Effector CD8-positive, alpha-beta T cell (primary cell): Measurements from ENCODE around the gene ZNF555.

Source experiments
- DNase-seq: peaks from one replicate; lab custom pipeline; 2025; lab: John Stamatoyannopoulos, UW

The ZNF555 gene

GRCh38 chr19:2824129-2824528, 17.1 kb upstream of the ZNF555 start:
- no peak for DNase-seq

- no peak for DNase-seq
Observed at GRCh38 chr19:2827022-2827421, 14.3 kb upstream of the ZNF555 start.

GRCh38 chr19:2827840-2828489, 13.3 kb upstream of the ZNF555 start:
- no peak for DNase-seq

- no peak for DNase-seq
Observed at GRCh38 chr19:2834294-2834871, 6.9 kb upstream of the ZNF555 start.

DNA sequence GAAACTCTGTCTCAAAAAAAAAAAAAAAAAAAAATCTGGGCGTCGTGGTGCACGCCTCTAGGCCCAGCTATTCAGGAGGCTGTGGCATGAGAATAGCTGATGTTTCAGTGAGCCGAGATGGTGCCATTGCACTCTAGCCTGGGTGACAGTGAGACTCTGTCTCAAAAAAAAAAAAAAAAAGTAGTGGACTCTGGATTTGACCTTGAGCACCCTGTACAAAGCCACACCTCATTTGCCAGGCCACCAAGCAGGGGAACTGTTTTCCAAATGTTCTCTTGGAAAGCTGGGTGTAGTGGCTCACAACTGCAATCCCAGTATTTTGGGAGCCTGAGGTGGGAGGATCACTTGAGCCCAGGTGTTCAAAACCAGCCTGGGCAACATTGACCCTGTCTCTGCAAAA, 3.8 kb upstream of the ZNF555 start:
- DNase-seq = no peak

DNA sequence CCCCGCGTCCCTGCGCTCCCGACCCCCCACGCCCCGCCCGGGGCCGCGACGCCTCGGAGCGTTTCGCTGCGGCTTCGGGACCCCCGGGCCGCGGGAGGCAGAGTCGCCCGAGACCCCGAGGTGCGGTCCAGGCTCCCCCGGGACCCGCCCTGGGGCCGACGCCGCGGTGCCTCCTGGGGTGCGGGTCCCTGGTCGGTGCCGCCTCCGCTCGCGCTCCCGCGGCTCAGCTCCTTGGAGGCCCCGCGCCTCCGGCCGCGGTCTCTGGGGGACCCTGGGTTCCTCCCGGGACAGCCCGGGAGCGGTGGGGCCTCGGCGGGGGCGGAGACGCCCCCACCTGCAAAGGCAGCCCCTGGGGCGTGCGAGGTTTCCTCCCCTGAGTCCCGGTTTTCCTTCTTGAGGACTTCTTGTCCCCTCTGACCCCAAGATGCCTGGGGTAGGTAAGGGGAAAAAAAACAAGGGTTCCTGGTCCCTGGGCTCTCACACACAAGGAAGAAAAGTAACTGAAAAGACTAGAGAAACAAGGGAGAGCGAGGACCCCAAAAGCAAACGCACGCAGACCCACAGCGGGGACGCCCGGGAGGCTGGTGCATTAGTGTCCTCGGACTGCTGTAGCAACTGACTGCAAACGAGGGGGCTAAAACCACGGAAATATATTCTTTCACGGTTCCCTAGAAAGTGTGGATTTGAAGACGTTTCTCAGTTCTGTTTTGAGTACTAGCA, 740 bp downstream of the ZNF555 start:
- DNase-seq = no peak

DNA sequence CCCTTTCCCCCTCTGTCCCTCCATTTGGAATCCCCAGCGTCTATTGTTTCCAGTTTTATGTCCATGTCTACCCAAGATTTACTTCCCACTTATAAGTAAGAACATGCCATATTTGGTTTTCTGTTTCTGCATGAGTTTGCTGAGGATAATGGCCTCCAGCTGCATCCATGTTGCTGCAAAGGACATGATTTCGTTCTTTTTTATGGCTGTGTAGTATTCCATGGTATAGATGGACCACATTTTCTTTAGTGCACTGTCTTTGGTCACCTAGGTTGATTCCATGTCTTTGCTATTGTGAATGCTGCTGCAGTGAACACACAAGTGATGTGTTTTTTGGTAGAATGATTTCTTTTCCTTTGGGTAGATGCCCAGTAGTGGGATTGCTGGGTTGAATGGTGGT, 3.8 kb downstream of the ZNF555 start:
- no peak for DNase-seq

DNA sequence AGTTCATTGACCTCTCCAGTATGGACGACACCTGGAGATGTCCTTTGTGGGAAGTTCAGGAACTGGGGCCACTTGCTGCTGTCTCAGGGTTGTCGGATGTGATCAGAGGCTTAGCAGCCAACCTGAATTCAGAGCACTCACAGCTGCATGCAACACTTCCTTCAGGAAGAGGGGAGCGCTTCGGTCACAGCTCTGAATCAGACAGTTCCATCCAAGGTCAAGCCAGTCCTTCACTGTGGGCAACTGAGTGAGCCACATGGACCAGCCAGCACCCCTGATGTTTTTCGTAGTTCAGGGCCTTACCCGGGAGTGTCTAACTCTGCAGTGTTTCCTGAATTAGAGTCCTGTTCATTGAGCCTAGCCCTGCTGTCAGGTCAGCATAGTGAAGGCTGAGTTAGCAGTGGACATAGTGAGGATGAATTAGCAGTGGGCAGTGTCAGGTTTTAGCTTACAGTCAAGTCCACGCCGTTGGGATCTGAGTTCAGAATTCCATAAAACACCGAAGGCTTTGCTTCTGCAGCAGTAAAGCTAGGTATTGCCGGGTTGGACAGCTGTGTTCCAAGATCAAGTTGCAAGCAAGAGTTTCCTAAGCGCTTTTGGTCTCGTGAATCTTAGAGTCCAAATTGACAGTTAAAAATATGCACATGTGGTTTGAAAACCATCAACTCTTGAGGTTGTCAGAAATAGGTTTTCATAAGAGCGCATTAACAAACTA, 5.1 kb downstream of the ZNF555 start:
- DNase-seq = no peak

DNA sequence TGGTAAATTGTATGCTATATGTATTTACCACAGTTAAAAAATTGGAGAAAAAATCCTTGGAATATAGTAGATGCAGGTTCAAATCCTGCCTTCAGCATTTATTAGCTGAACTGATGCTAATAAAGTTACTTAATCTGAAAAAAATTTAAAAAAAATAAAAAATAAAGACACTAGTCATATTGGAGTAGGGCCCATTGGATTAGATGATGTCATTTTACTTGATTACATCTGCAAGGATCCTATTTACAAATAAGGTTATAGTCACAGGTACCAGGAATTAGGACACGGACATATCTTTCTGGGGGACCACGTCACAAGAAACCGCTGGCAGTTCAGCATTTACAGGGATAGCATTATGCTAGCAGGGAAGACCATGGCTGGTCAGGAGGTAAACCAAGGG, 6.2 kb downstream of the ZNF555 start:
- no peak for DNase-seq

GRCh38 chr19:2848616-2849015, 7.3 kb downstream of the ZNF555 start:
- no peak for DNase-seq

DNA sequence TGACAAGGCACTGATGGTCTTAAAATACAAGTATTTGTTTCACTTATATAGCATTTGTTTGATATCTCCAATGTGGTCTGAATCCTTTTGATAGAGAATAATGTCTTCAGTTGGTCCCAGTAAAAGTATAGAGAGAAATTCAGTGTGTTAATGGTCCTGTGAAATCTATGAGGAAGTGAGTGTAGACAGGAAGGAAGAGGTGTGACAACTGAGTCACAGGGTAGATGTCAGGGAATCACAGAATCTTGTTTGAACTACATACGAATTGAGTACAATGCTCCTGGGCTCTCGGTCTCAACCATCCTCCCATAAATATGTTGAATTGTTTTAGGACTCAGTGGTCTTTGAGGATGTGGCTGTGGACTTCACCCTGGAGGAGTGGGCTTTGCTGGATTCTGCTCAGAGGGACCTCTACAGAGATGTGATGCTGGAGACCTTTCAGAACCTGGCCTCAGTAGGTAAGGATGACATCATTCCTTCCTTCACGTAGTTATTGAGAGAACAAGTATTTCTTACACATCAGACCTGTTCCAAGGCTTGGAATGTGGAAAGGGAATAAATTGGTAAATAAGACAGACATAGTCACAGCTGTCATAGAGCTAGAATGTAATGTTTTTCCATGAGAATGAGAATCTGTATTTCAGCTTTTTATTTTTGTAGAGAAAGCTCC, 9.1 kb downstream of the ZNF555 start:
- DNase-seq = no peak

DNA sequence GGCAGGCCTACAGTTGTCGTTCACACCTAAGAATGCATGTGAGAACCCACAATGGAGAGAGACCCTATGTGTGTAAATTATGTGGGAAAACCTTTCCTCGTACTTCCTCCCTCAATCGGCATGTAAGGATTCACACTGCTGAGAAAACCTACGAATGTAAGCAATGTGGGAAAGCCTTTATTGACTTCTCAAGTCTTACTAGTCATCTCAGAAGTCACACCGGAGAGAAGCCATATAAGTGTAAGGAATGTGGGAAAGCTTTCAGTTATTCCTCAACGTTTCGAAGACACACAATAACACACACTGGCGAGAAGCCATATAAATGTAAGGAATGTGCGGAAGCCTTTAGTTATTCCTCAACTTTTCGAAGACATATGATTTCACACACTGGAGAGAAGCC, 11.3 kb downstream of the ZNF555 start:
- no peak for DNase-seq

DNA sequence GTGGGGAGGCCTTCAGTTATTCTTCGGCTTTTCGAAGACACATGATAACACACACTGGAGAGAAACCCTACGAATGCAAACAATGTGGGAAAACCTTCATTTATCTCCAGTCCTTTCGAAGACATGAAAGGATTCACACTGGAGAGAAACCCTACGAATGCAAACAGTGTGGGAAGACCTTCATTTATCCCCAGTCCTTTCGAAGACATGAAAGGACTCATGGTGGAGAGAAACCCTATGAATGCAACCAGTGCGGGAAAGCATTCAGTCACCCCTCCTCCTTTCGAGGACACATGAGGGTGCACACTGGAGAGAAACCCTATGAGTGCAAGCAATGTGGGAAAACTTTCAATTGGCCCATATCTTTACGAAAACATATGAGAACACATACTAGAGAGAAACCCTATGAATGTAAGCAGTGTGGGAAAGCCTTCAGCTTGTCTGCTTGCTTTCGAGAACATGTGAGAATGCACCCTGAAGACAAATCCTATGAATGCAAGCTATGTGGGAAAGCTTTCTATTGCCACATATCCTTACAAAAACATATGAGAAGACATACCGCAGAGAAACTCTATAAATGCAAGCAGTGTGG, 11.8 kb downstream of the ZNF555 start:
- DNase-seq = no peak

GRCh38 chr19:2854849-2855248, 13.6 kb downstream of the ZNF555 start:
- DNase-seq = no peak

DNA sequence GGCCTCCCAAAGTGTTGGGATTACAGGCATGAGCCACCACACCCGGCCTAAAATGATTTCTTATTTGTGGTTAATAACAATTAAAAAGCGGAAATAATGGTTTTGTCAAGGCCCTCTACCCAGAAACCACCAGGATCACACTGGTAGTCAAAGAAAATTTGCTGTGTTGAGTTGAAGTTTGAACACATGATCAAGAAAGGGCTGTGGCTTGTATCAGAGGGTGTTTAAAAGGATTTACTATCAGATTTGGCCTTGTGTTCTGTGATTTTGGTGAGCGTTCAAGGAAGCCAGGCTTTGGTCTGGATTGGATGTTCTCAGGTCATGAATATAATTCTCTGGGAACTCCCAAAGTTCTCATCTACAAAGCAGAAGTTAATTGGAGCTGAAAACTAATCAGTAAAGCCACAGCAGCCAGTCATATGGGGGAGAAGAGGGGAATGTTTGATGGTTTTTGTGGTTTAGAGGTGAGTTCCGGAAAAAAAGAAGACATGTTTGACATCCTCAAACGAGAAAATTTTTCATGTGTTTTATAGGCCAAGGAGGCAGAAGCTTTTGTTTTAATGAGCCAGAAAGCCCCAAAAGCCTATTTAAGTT, 15.3 kb downstream of the ZNF555 start:
- DNase-seq = no peak

- no peak for DNase-seq
Observed at GRCh38 chr19:2858864-2859263, 17.6 kb downstream of the ZNF555 start.

DNA sequence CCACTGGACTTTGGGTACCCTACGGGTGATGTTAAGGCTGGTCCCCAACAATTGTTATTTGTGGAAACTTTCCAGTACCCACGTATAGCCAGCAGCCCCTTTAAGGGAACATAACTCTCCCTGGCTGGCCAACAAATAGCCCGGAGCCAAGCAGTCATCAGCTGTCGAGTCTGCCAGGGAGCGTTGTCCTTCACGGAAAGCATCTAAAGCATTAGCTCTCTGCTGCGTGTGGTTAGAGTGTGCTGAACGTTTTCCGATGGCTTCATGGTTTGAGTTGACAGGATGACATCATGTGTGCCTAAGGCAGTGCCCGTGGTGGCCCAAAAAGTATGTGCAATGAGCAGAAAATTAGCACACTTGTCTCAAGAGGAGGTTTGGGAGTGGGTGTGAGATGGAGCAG, 22.5 kb downstream of the ZNF555 start:
- DNase-seq = no peak

GRCh38 chr19:2865334-2866100, 24.2 kb downstream of the ZNF555 start:
- no peak for DNase-seq

GRCh38 chr19:2866495-2867024, 25.3 kb downstream of the ZNF555 start:
- DNase-seq = no peak
